HG03025 (cell line): ENCODE measurements around the gene ZP4.
"Not testable (repeated sequence)": the region's sequence is repeated elsewhere in the genome, so short reads cannot be mapped to it uniquely, and the experiment has no call there.

ENCODE experiments used
- ATAC-seq: cut with Tn5 transposase; IDR thresholded peaks from one replicate; pipeline ENCODE4 v1.9.1; 2021; ENCODE audit warnings: mild to moderate bottlenecking, moderate library complexity; ENCODE audit not compliant: unreplicated experiment, low FRiP score

ZP4 gene

GRCh38 chr1:237878406-237878805, 12.3 kb downstream of the ZP4 start:
- no peak for ATAC-seq

GRCh38 chr1:237877631-237878030, 13.1 kb downstream of the ZP4 start:
- no peak for ATAC-seq

GRCh38 chr1:237875291-237875690, 15.4 kb downstream of the ZP4 start:
- ATAC-seq: no peak

GRCh38 chr1:237873487-237874211, 17.1 kb downstream of the ZP4 start:
- no peak for ATAC-seq

GRCh38 chr1:237868817-237869600, 21.7 kb downstream of the ZP4 start:
- no peak for ATAC-seq

- no peak for ATAC-seq
Measured at GRCh38 chr1:237867380-237867888, 23.3 kb downstream of the ZP4 start.

GRCh38 chr1:237864338-237865244, 26.1 kb downstream of the ZP4 start:
- ATAC-seq: peak; percentile 50

GRCh38 chr1:237863234-237863633, 27.5 kb downstream of the ZP4 start:
- ATAC-seq: no peak

- ATAC-seq: no peak
Measured at GRCh38 chr1:237861944-237862343, 28.8 kb downstream of the ZP4 start.

GRCh38 chr1:237858992-237859391, 31.7 kb downstream of the ZP4 start:
- ATAC-seq: no peak

- no peak for ATAC-seq
Measured at GRCh38 chr1:237857455-237857854, 33.3 kb downstream of the ZP4 start.

- no peak for ATAC-seq
Measured at GRCh38 chr1:237852342-237852741, 38.4 kb downstream of the ZP4 start.

GRCh38 chr1:237851210-237851845, 39.4 kb downstream of the ZP4 start:
- ATAC-seq: no peak

- not testable (repeated sequence) for ATAC-seq
Measured at GRCh38 chr1:237843516-237843915, 47.2 kb downstream of the ZP4 start.

GRCh38 chr1:237841485-237841884, 49.2 kb downstream of the ZP4 start:
- no peak for ATAC-seq

- ATAC-seq: no peak
Measured at GRCh38 chr1:237838904-237839534, 51.7 kb downstream of the ZP4 start.

- no peak for ATAC-seq
Measured at GRCh38 chr1:237838320-237838719, 52.4 kb downstream of the ZP4 start.

- no peak for ATAC-seq
Measured at GRCh38 chr1:237834461-237834860, 56.3 kb downstream of the ZP4 start.

- no peak for ATAC-seq
Measured at GRCh38 chr1:237834048-237834447, 56.7 kb downstream of the ZP4 start.

- ATAC-seq: no peak
Measured at GRCh38 chr1:237832858-237833257, 57.9 kb downstream of the ZP4 start.
